ENCODE data around the gene RILP.
A peak's percentile ranks its signal among the peaks of the same experiment; 100 is the strongest.

DNA sequence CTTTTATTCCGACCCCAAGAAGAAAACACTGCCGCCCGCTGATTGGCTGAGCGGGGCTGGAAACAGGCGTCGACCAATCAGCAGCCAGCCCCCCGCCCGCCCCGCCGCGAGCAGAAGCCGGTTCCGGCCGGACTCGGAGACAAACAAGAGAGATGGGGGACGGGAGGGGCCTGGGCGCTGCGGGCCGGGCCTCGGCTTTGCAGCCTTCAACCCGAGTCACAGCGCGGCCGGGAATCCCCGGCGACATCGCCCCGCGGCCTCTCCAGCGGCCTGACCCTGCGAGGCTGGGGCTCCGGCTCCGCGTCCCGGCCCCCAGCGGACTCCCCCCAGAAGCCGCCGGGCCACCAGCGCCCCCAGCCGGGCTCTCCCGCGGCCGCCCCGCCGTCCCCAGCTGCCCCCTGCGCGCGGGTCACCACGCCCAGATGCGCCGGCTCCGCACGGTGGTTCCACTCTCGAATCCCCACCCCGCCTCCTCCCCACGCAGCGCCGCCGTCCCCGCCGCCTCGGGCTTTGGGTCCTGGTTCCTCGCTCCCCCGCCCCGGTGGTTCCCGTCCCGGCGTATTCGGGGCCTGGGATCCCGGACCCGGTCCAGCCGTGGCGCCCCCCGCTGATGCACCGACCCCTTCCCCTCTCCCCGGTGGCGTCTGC is 20.7 kb downstream of the RILP start:
- TF ChIP-seq, protein P1, sequence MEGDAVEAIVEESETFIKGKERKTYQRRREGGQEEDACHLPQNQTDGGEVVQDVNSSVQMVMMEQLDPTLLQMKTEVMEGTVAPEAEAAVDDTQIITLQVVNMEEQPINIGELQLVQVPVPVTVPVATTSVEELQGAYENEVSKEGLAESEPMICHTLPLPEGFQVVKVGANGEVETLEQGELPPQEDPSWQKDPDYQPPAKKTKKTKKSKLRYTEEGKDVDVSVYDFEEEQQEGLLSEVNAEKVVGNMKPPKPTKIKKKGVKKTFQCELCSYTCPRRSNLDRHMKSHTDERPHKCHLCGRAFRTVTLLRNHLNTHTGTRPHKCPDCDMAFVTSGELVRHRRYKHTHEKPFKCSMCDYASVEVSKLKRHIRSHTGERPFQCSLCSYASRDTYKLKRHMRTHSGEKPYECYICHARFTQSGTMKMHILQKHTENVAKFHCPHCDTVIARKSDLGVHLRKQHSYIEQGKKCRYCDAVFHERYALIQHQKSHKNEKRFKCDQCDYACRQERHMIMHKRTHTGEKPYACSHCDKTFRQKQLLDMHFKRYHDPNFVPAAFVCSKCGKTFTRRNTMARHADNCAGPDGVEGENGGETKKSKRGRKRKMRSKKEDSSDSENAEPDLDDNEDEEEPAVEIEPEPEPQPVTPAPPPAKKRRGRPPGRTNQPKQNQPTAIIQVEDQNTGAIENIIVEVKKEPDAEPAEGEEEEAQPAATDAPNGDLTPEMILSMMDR (optimal IDR thresholded peaks at IDR 0.05 in 1 of 3, IDR thresholded peaks at IDR 0.05 in 1 of 3, conservative IDR thresholded peaks at IDR 0.05 in 1 of 3; ENCODE audit: extremely low read depth in 1 of 3, insufficient read depth in 2 of 3, low read length in 3 of 3) = peak in 1 of 3 experiments; percentile 52
- TF ChIP-seq EZH2 (IDR thresholded peaks at IDR 0.05; ENCODE audit: low read length) = no peak

Data from keratinocyte (primary cell).